PC-3 (cell line): ENCODE results near the gene ADAMTSL2. TPM values are rescaled to one million over a fixed set of nuclear protein-coding genes. Genes with fewer than 3 reads are reported as not detected.

Source experiments
- ATAC-seq: fragments of 200-7000 bp; cut with Tn5 transposase; 2 replicates; pipeline ENCODE4 v1.9.1; 2020; ENCODE audit warnings: mild to moderate bottlenecking, moderate library complexity
- BruUV-seq: library from RNA; stranded (reverse); fragments of 400-500 nt; replicated peaks from 2 replicates; lab custom pipeline; 2021; lab: Mats Ljungman, UMichigan
- CTCF ChIA-PET: fragments of 300-600 bp; sonication (Branson Sonifier 250); formaldehyde crosslinking; loops from one replicate; lab custom pipeline; 2022; ENCODE audit warnings: antibody characterized with exemption; lab: Charles Lee
- POLR2A ChIA-PET: fragments of 300-600 bp; sonication (Branson Sonifier 250); formaldehyde crosslinking; loops from one replicate; lab custom pipeline; 2022; ENCODE audit warnings: antibody characterized with exemption; ENCODE audit not compliant: unreplicated experiment; lab: Charles Lee
- DNase-seq: peaks from one replicate; pipeline ENCODE4 v3.0.0-alpha.2; 2015
- H2AFZ ChIP-seq: fragments of 300-600 bp; sonication (generic); 2 replicates; pipeline ENCODE4 v1.6.0; 2016; ENCODE audit warnings: antibody characterized with exemption, low read length
- H3F3A ChIP-seq: fragments of 300-600 bp; sonication (generic); one replicate; pipeline ENCODE4 v1.6.0; 2017; ENCODE audit warnings: antibody characterized with exemption, low read length, control low read depth, mild to moderate bottlenecking; ENCODE audit not compliant: unreplicated experiment
- H3K27ac ChIP-seq: fragments of 300-600 bp; sonication (generic); 2 replicates; pipeline ENCODE4 v1.5.1; 2016; ENCODE audit warnings: mild to moderate bottlenecking, low read length
- H3K27me3 ChIP-seq: fragments of 300-600 bp; sonication (generic); 2 replicates; pipeline ENCODE4 v1.6.1; 2016; ENCODE audit warnings: low read length, mixed read lengths
- H3K36me3 ChIP-seq: fragments of 300-600 bp; sonication (generic); 2 replicates; pipeline ENCODE4 v1.6.1; 2016; ENCODE audit warnings: low read depth, mixed run types, low read length, mixed read lengths
- H3K4me1 ChIP-seq: fragments of 300-600 bp; sonication (generic); 2 replicates; pipeline ENCODE4 v1.5.1; 2016; ENCODE audit warnings: low read length; ENCODE audit not compliant: insufficient read depth
- H3K4me2 ChIP-seq: fragments of 300-600 bp; sonication (generic); 2 replicates; pipeline ENCODE4 v1.6.0; 2016; ENCODE audit warnings: low read length
- H3K4me3 ChIP-seq: fragments of 300-600 bp; sonication (generic); 2 replicates; pipeline ENCODE4 v1.5.1; 2016; ENCODE audit warnings: mild to moderate bottlenecking, low read length, mixed read lengths
- H3K79me2 ChIP-seq: fragments of 300-600 bp; sonication (generic); 2 replicates; pipeline ENCODE4 v1.6.1; 2017; ENCODE audit warnings: low read length, mixed read lengths
- H3K9ac ChIP-seq: fragments of 300-600 bp; sonication (generic); 2 replicates; pipeline ENCODE4 v1.6.0; 2016; ENCODE audit warnings: mild to moderate bottlenecking, low read length
- H3K9me2 ChIP-seq: fragments of 300-600 bp; sonication (generic); replicated peaks from 2 replicates; pipeline ENCODE4 v1.6.1; 2016; ENCODE audit warnings: mixed run types, low read length, mixed read lengths
- H3K9me3 ChIP-seq: fragments of 300-600 bp; sonication (generic); 2 replicates; pipeline ENCODE4 v1.6.1; 2016; ENCODE audit warnings: low read length, mixed read lengths
- H4K20me1 ChIP-seq: fragments of 300-600 bp; sonication (generic); 2 replicates; pipeline ENCODE4 v1.6.1; 2016; ENCODE audit warnings: low read length, mixed read lengths
- EZH2 ChIP-seq: fragments of 300-600 bp; sonication (generic); IDR thresholded peaks from one replicate; pipeline ENCODE4 v1.6.1; 2017; ENCODE audit warnings: antibody characterized with exemption, mild to moderate bottlenecking, low read length; ENCODE audit not compliant: unreplicated experiment
- EZH2phosphoT487 ChIP-seq: fragments of 300-600 bp; sonication (generic); IDR thresholded peaks from 2 replicates; pipeline ENCODE4 v1.6.1; 2018; ENCODE audit warnings: mild to moderate bottlenecking, antibody characterized with exemption, low read length, borderline replicate concordance
- intact Hi-C: fragments of 100-400 bp; cut with micrococcal nuclease; formaldehyde crosslinking; loops from 2 replicates; pipeline ENCODE4 v1.9.0; 2023
- total RNA-seq: library from RNA; depleted of rRNA; stranded (reverse); fragments of >200 nt; gene quantifications from 2 replicates; pipeline ENCODE4 v1.2.3, GENCODE V29; 2014
- TF ChIP-seq, protein P1 (sequence below): fragments of 300-600 bp; sonication (generic); conservative IDR thresholded peaks from 2 replicates; pipeline ENCODE4 v1.5.1; 2017; ENCODE audit warnings: antibody characterized with exemption, low read depth, mild to moderate bottlenecking, low read length

The ADAMTSL2 gene
- total RNA-seq, 1 experiment from 2014 or later: not detected

DNA sequence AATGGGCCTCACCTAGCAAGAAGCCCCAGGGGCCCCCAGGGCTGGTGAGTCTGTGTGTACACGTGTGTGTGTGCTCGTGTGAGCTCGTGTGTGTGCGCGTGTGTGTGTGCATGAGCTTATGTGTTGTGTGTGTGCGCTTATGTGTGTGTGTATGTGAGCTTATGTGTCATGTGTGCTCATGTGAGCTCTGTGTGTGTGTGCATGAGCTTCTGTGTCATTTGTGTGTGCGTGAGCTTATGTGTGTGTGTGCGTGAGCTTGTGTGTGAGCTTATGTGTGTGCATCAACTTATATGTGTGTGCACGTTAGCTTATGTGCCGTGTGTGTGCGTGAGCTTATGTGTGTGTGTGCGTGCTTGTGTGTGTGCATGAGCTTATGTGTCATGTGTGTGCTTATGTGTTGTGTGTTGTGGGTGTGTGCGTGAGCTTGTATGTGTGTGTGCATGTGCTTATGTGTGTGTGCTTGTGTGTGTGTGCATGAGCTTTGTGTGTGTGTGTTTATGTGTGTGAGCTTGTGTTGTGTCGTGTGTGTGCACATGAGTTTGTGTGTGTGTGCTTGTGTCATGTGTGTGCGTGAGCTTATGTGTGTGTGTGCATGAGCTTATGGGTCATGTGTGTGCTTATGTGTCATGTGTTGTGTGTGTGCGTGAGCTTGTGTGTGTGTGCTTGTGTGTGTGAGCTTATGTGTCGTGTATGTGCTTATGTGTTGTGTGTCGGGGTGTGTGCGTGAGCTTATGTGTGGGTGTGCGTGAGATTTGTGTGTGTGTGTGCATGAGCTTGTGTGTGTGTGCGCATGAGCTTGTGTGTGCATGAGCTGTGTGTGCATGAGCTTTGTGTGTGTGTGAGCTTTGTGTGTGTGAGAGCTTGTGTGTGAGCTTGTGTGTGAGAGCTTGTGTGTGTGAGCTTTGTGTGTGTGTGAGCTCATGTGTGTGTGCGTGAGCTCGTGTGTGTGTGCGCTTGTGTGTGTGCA is 38.9 kb upstream of the ADAMTSL2 start:
- Histone ChIP-seq H3K27ac (no peak overlapping the region), H3K27me3 (no peaks in the 10 kb centered on the region), H3K9me2 (no peaks in the 10 kb centered on the region), H3K36me3 (no peaks in the 10 kb centered on the region), H3K79me2 (no peaks in the 10 kb centered on the region), H3F3A (no peaks in the 10 kb centered on the region), H3K4me1 (no peaks in the 10 kb centered on the region), H3K9ac (no peak overlapping the region), H3K4me3 (no peak overlapping the region), H2AFZ (no peak overlapping the region), H3K9me3 (no peaks in the 10 kb centered on the region), H3K4me2 (no peak overlapping the region), H4K20me1 (no peaks in the 10 kb centered on the region)
- ChIA-PET POLR2A (no interaction called here), CTCF (no interaction called here)
- intact Hi-C loops: no loop called here
- no TSS peak for BruUV-seq
- DNase-seq: no peak
- TF ChIP-seq, protein P1, sequence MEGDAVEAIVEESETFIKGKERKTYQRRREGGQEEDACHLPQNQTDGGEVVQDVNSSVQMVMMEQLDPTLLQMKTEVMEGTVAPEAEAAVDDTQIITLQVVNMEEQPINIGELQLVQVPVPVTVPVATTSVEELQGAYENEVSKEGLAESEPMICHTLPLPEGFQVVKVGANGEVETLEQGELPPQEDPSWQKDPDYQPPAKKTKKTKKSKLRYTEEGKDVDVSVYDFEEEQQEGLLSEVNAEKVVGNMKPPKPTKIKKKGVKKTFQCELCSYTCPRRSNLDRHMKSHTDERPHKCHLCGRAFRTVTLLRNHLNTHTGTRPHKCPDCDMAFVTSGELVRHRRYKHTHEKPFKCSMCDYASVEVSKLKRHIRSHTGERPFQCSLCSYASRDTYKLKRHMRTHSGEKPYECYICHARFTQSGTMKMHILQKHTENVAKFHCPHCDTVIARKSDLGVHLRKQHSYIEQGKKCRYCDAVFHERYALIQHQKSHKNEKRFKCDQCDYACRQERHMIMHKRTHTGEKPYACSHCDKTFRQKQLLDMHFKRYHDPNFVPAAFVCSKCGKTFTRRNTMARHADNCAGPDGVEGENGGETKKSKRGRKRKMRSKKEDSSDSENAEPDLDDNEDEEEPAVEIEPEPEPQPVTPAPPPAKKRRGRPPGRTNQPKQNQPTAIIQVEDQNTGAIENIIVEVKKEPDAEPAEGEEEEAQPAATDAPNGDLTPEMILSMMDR: no peak
- TF ChIP-seq EZH2phosphoT487 (no peak), EZH2 (no peak)
- ATAC-seq: no peak

DNA sequence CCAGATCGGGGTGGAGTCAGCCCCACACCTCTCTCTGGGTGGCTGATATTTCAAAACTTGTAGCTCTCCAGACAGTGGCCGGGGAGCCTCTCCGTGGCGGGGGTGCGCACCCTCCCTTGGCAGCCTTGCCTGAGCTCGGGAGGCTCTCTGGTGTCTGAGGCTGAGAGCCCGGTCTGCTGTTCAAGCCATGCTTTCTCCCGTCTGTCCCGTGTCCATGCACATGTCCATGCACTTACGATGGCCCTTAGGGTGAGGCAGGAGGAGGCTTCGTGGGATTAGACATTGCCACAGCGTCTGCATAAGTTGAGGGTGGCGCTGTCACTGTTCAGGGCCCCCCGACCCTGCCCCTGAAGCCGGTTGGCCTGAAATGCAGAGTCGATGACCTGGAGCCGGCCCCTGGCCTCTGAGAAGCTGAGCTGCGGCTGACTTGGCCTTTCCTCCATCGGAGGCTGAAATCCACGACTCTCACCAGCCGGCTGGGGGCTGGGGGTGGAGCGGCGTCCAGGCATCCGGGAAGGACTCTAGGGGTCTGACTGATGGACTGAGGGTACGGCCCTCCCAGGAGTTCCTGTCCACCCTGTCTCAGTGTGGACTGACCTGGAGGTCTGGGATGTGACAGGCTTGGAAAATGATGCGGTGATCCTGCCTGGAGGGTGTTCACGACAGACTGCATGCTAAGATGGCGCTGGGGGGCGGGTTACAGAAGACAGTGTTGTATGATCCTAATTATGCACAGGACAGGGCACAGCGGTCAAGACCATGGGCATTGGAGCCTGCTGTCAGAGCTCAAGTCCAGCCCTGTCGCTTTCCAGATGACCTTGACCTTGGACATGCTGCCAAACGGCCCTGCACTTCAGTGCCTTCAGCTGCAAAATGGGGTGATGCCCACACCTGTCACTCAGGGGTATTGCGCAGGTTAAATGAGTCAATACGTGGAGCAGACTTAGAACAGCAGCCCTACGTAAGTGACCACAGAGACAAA is 37.4 kb upstream of the ADAMTSL2 start:
- no peak overlapping the region for H3K4me2 ChIP-seq
- H3K79me2 ChIP-seq: no peaks in the 10 kb centered on the region
- ChIA-PET CTCF (no interaction called here), POLR2A (no interaction called here)
- H3K9me2 ChIP-seq: no peaks in the 10 kb centered on the region
- intact Hi-C loops: no loop called here
- ATAC-seq: no peak
- H3K9me3 ChIP-seq: 0 out of 2 replicates have a peak, but pooled peaks cover 6% of the 10 kb centered on the region
- no peak overlapping the region for H3K9ac ChIP-seq
- no peaks in the 10 kb centered on the region for H3K27me3 ChIP-seq
- no peak for DNase-seq
- no peaks in the 10 kb centered on the region for H4K20me1 ChIP-seq
- no peaks in the 10 kb centered on the region for H3F3A ChIP-seq
- no peaks in the 10 kb centered on the region for H3K4me1 ChIP-seq
- H3K27ac ChIP-seq: no peak overlapping the region
- H3K4me3 ChIP-seq: no peak overlapping the region
- TF ChIP-seq EZH2 (no peak), EZH2phosphoT487 (no peak)
- TF ChIP-seq, protein P1: no peak
- H2AFZ ChIP-seq: no peak overlapping the region
- no TSS peak for BruUV-seq
- no peaks in the 10 kb centered on the region for H3K36me3 ChIP-seq
